ENCODE data around the gene FNBP1.
A peak's percentile ranks its signal among the peaks of the same experiment; 100 is the strongest.

FNBP1 gene

GRCh38 chr9:130049431-130050210 lies 6.6 kb upstream of the FNBP1 start:
- H3K4me3 ChIP-seq (ENCODE audit: low read depth, low read length): no peak overlapping the region
- no peak for DNase-seq (ENCODE audit: low read depth)
- TF ChIP-seq CTCF (IDR thresholded peaks at IDR 0.05; ENCODE audit: control insufficient read depth, extremely low read depth, insufficient read depth): no peak

GRCh38 chr9:130045725-130046450 lies 2.9 kb upstream of the FNBP1 start:
- peak overlapping the region; percentile 19; the same call in 1 of the 2 replicates for H3K4me3 ChIP-seq (ENCODE audit: low read depth, low read length)
- DNase-seq (ENCODE audit: low read depth): no peak
- no peak for TF ChIP-seq CTCF (IDR thresholded peaks at IDR 0.05; ENCODE audit: control insufficient read depth, extremely low read depth, insufficient read depth)

GRCh38 chr9:130043654-130044623 lies 950 bp upstream of the FNBP1 start:
- no peak for DNase-seq (ENCODE audit: low read depth)
- no peak for TF ChIP-seq CTCF (IDR thresholded peaks at IDR 0.05; ENCODE audit: control insufficient read depth, extremely low read depth, insufficient read depth)
- peak overlapping the region; percentile 92 for H3K4me3 ChIP-seq (ENCODE audit: low read depth, low read length)

GRCh38 chr9:130042406-130042884 lies 544 bp downstream of the FNBP1 start:
- no peak for TF ChIP-seq CTCF (IDR thresholded peaks at IDR 0.05; ENCODE audit: control insufficient read depth, extremely low read depth, insufficient read depth)
- DNase-seq (ENCODE audit: low read depth): no peak
- peak overlapping the region; percentile 92 for H3K4me3 ChIP-seq (ENCODE audit: low read depth, low read length)

GRCh38 chr9:130041648-130042405 lies 1.2 kb downstream of the FNBP1 start:
- peak overlapping the region; percentile 92 for H3K4me3 ChIP-seq (ENCODE audit: low read depth, low read length)
- DNase-seq (ENCODE audit: low read depth): no peak
- TF ChIP-seq CTCF (IDR thresholded peaks at IDR 0.05; ENCODE audit: control insufficient read depth, extremely low read depth, insufficient read depth): no peak

Data from LNCaP clone FGC (cell line).